Mammary epithelial cell (primary cell): ENCODE measurements around the gene CLNK.

Experiments used
- EZH2 ChIP-seq: IDR thresholded peaks from 2 replicates; pipeline ENCODE4 v1.6.1; 2012; ENCODE audit warnings: low read length, inconsistent platforms, borderline replicate concordance
- TF ChIP-seq, protein P1 (sequence below), 2 donors: IDR thresholded peaks in 1 of 2; conservative IDR thresholded peaks in 1 of 2; 2 replicates each; pipeline ENCODE4 v1.5.1; 2011 to 2012; ENCODE audit warnings: inconsistent platforms in 2 of 2, low read length in 2 of 2, mild to moderate bottlenecking in 2 of 2, control low read depth in 1 of 2, low read depth in 1 of 2; ENCODE audit not compliant: insufficient read depth in 1 of 2; ENCODE audit errors: extremely low read depth in 1 of 2

DNA sequence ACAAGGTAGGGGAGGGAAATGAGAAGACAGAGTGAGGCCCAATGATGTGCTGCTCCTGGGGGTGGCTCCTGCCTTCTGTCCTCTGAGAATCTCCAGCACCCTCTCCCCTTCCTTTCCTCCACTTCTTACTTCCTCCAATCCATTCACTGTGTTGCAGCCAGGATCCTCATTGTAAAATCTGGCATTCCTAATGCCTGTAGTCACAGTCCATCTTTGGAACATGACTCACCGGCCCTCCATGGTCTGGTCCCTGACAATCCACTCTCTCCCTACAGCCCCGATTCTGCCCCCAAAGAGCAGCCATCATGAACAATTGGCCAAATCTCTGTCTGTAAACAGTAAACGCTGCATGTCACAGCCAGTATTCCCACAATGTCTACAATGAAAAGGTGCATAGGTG is 72.9 kb downstream of the CLNK start:
- TF ChIP-seq, protein P1, sequence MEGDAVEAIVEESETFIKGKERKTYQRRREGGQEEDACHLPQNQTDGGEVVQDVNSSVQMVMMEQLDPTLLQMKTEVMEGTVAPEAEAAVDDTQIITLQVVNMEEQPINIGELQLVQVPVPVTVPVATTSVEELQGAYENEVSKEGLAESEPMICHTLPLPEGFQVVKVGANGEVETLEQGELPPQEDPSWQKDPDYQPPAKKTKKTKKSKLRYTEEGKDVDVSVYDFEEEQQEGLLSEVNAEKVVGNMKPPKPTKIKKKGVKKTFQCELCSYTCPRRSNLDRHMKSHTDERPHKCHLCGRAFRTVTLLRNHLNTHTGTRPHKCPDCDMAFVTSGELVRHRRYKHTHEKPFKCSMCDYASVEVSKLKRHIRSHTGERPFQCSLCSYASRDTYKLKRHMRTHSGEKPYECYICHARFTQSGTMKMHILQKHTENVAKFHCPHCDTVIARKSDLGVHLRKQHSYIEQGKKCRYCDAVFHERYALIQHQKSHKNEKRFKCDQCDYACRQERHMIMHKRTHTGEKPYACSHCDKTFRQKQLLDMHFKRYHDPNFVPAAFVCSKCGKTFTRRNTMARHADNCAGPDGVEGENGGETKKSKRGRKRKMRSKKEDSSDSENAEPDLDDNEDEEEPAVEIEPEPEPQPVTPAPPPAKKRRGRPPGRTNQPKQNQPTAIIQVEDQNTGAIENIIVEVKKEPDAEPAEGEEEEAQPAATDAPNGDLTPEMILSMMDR (conservative IDR thresholded peaks at IDR 0.05 in 1 of 2, IDR thresholded peaks at IDR 0.05 in 1 of 2; ENCODE audit: extremely low read depth in 1 of 2, insufficient read depth in 1 of 2, low read depth in 1 of 2, low read length in 2 of 2) = no peak
- no peak for TF ChIP-seq EZH2
